ENCODE results near the gene PIP5K1B. TPM values are rescaled to one million over a fixed set of nuclear protein-coding genes. Genes with fewer than 3 reads are reported as not detected.

PIP5K1B gene
- total and polyA plus RNA-seq, 4 donors = 0.09 to 30.9 (median 0.29) TPM

DNA sequence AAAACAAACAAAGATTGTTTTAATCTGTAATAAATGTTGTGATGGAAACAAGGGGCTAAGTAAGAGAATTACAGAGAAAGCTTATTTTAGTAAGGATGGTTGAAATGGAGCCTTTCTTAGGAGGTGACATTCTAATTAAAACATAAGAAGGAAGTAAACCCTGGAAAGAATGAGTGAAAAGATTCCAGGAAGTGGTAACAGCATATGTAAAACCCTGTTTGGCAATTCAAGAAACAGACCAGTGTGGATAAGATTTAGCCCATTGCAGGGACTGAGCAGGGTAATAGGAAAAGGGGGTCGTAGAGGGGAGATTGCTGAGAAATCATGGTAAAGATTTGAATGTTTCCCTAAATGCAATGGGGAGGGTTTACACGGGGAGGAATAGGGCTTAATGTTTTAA, 21.6 kb upstream of the PIP5K1B start (continued):
- no peak for TF ChIP-seq TAF1 (conservative IDR thresholded peaks at IDR 0.05)

DNA sequence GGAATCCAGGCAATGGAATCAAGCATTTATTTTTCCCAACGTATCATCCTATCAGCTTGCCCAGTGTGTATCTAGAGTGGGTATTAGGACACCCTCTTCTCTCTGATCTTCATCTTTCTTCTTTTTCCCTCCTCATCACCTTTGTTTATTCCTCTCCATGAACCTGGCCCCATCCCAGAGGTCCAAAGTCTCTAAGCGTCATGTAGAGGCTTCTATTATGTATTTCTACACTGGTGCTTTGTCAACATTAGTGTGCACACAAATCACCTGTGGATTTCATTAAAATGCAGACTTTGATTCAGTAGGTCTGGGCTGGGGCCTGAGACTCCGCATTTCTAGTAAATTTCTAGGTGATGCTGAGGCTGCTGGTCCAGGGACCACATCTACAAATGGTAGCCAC, 19.8 kb upstream of the PIP5K1B start:
- DNase-seq (ENCODE audit: low spot score) = no peak
- Histone ChIP-seq H3K9ac (ENCODE audit: low read depth in 1 of 2, low read length in 2 of 2) (no peak overlapping the region), H3K4me1 (ENCODE audit: control insufficient read depth in 4 of 4, insufficient read depth in 4 of 4, low read length in 3 of 4) (no peaks in the 10 kb centered on the region), H3K9me3 (ENCODE audit: control insufficient read depth in 4 of 4, low read length in 3 of 4) (no peaks in the 10 kb centered on the region), H3K36me3 (ENCODE audit: control insufficient read depth in 4 of 4, insufficient read depth in 3 of 4, low read depth in 1 of 4, low read length in 3 of 4) (no peaks in the 10 kb centered on the region), H3K4me3 (ENCODE audit: low read depth in 1 of 3, low read length in 3 of 3) (no peak overlapping the region), H3K27ac (ENCODE audit: low read depth in 1 of 2, low read length in 2 of 2) (no peak overlapping the region), H3K27me3 (ENCODE audit: control insufficient read depth in 4 of 4, insufficient read depth in 4 of 4, low read length in 3 of 4) (peaks cover 0 to 2% (median 0%) of the 10 kb centered on the region in 4 donors)
- no peak for TF ChIP-seq HNF4A (conservative IDR thresholded peaks at IDR 0.05)
- WGBS = 61% methylated on average over 3 of the region's 3 CpGs

GRCh38 chr9:68685770-68686169, 19.3 kb upstream of the PIP5K1B start:
- peak; percentile 57 for DNase-seq (ENCODE audit: low spot score)
- no peaks in the 10 kb centered on the region for H3K4me1 ChIP-seq (ENCODE audit: control insufficient read depth in 4 of 4, insufficient read depth in 4 of 4, low read length in 3 of 4)
- TF ChIP-seq FOXA1 (IDR thresholded peaks at IDR 0.05) (no peak), CTCF (IDR thresholded peaks at IDR 0.05; ENCODE audit: low read depth, low read length, missing input control) (peak; percentile 22), RAD21 (IDR thresholded peaks at IDR 0.05) (peak in 1 of 2 donors; percentile 52), SP1 (IDR thresholded peaks at IDR 0.05) (no peak), YY1 (IDR thresholded peaks at IDR 0.05) (no peak)
- no peaks in the 10 kb centered on the region for H3K36me3 ChIP-seq (ENCODE audit: control insufficient read depth in 4 of 4, insufficient read depth in 3 of 4, low read depth in 1 of 4, low read length in 3 of 4)
- no peak overlapping the region for H3K27ac ChIP-seq (ENCODE audit: low read depth in 1 of 2, low read length in 2 of 2)
- no peak overlapping the region for H3K9ac ChIP-seq (ENCODE audit: low read depth in 1 of 2, low read length in 2 of 2)
- H3K4me3 ChIP-seq (ENCODE audit: low read depth in 1 of 3, low read length in 3 of 3) = no peak overlapping the region
- no peaks in the 10 kb centered on the region for H3K9me3 ChIP-seq (ENCODE audit: control insufficient read depth in 4 of 4, low read length in 3 of 4)
- peaks cover 0 to 2% (median 0%) of the 10 kb centered on the region in 4 donors for H3K27me3 ChIP-seq (ENCODE audit: control insufficient read depth in 4 of 4, insufficient read depth in 4 of 4, low read length in 3 of 4)
- 51% methylated on average over 3 of the region's 3 CpGs for WGBS

- H3K9me3 ChIP-seq (ENCODE audit: control insufficient read depth in 4 of 4, low read length in 3 of 4) = no peaks in the 10 kb centered on the region
Measured at GRCh38 chr9:68690088-68690487, 15.0 kb upstream of the PIP5K1B start.

More at GRCh38 chr9:68690088-68690487, 15.0 kb upstream of the PIP5K1B start:
- Histone ChIP-seq H3K36me3 (ENCODE audit: control insufficient read depth in 4 of 4, insufficient read depth in 3 of 4, low read depth in 1 of 4, low read length in 3 of 4) (no peaks in the 10 kb centered on the region), H3K27me3 (ENCODE audit: control insufficient read depth in 4 of 4, insufficient read depth in 4 of 4, low read length in 3 of 4) (peaks cover 0 to 2% (median 0%) of the 10 kb centered on the region in 4 donors), H3K4me3 (ENCODE audit: low read depth in 1 of 3, low read length in 3 of 3) (no peak overlapping the region), H3K27ac (ENCODE audit: low read depth in 1 of 2, low read length in 2 of 2) (no peak overlapping the region), H3K4me1 (ENCODE audit: control insufficient read depth in 4 of 4, insufficient read depth in 4 of 4, low read length in 3 of 4) (no peaks in the 10 kb centered on the region), H3K9ac (ENCODE audit: low read depth in 1 of 2, low read length in 2 of 2) (no peak overlapping the region)
- 46% methylated on average over 6 of the region's 6 CpGs for WGBS
- TF ChIP-seq FOXA1 (IDR thresholded peaks at IDR 0.05) = no peak
- TF ChIP-seq GABPA (IDR thresholded peaks at IDR 0.05 in 1 of 2, conservative IDR thresholded peaks at IDR 0.05 in 1 of 2) = no peak
- TF ChIP-seq FOXA2 (IDR thresholded peaks at IDR 0.05) = no peak
- TF ChIP-seq NR2F2 (IDR thresholded peaks at IDR 0.05) = no peak
- no peak for TF ChIP-seq RAD21 (IDR thresholded peaks at IDR 0.05)
- no peak for TF ChIP-seq ATF3 (IDR thresholded peaks at IDR 0.05)
- no peak for TF ChIP-seq CTCF (IDR thresholded peaks at IDR 0.05; ENCODE audit: low read depth, low read length, missing input control)
- no peak for TF ChIP-seq JUND (IDR thresholded peaks at IDR 0.05)
- TF ChIP-seq HNF4A (conservative IDR thresholded peaks at IDR 0.05) = no peak
- TF ChIP-seq, protein P1, sequence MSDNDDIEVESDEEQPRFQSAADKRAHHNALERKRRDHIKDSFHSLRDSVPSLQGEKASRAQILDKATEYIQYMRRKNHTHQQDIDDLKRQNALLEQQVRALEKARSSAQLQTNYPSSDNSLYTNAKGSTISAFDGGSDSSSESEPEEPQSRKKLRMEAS (IDR thresholded peaks at IDR 0.05) = no peak
- no peak for TF ChIP-seq HNF4G (IDR thresholded peaks at IDR 0.05)
- no peak for TF ChIP-seq YY1 (IDR thresholded peaks at IDR 0.05)
- no peak for TF ChIP-seq REST (IDR thresholded peaks at IDR 0.05)
- no peak for DNase-seq (ENCODE audit: low spot score)
